ENCODE measurements around the gene JAKMIP2.

JAKMIP2 gene

GRCh38 chr5:147713550-147714295 is 68.8 kb downstream of the JAKMIP2 start:
- TF ChIP-seq POLR2A (IDR thresholded peaks at IDR 0.05; ENCODE audit: low read length) (no peak), GATA1 (IDR thresholded peaks at IDR 0.05; ENCODE audit: low read depth, low read length) (no peak)
- DNase-seq: no peak

DNA sequence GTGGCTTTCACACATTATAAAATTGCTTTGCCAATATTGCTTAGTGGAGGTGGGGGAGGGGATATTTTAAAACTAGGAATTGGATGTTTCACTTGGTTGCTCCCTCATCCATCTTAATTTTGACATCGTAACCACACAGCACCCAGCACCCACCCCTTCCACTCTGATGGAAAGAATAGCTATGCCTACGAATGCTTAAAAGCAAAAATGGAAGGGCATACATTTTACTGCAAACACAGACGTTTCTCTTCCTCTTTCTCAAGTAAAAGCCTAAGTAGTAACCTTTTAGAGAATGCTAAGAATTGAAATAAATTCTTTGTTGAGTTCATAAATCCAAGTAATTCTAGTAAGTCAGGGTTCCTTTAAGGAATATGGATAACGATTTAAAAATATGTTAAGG is 69.9 kb downstream of the JAKMIP2 start:
- DNase-seq: no peak

GRCh38 chr5:147712019-147712418 is 70.5 kb downstream of the JAKMIP2 start:
- no peak for DNase-seq
- no peak for TF ChIP-seq GATA1 (IDR thresholded peaks at IDR 0.05; ENCODE audit: low read depth, low read length)
- no peak for TF ChIP-seq POLR2A (IDR thresholded peaks at IDR 0.05; ENCODE audit: low read length)

More for the DNA sequence above, 69.9 kb downstream of the JAKMIP2 start:
- TF ChIP-seq POLR2A (IDR thresholded peaks at IDR 0.05; ENCODE audit: low read length): no peak
- TF ChIP-seq GATA1 (IDR thresholded peaks at IDR 0.05; ENCODE audit: low read depth, low read length): no peak

GRCh38 chr5:147711019-147711418 is 71.5 kb downstream of the JAKMIP2 start:
- TF ChIP-seq GATA1 (IDR thresholded peaks at IDR 0.05; ENCODE audit: low read depth, low read length): no peak
- TF ChIP-seq POLR2A (IDR thresholded peaks at IDR 0.05; ENCODE audit: low read length): no peak
- DNase-seq: no peak

- DNase-seq: no peak
- TF ChIP-seq GATA1 (IDR thresholded peaks at IDR 0.05; ENCODE audit: low read depth, low read length) (no peak), POLR2A (IDR thresholded peaks at IDR 0.05; ENCODE audit: low read length) (no peak)
Observed at GRCh38 chr5:147708708-147709107, 73.8 kb downstream of the JAKMIP2 start.

DNA sequence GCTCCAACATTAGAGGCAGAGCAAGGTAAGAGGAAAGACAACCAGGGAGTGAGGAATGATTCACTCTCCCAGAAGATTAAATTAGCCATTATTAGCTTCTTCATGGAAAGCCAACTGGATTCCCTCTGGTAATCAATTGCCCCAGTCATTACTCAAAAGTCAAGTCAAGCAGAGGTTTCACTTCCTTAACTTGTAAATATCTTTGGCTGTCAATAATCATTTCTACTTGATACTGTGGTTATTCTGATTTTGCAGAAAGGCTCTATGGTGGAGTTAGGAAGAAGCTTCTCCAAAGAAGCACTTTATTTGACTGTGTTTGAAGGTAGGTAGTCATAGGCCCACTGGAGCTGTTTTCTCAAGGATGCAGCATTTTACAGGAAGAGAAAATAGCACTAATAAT is 78.0 kb downstream of the JAKMIP2 start:
- TF ChIP-seq POLR2A (IDR thresholded peaks at IDR 0.05; ENCODE audit: low read length) (no peak), GATA1 (IDR thresholded peaks at IDR 0.05; ENCODE audit: low read depth, low read length) (no peak)

DNA sequence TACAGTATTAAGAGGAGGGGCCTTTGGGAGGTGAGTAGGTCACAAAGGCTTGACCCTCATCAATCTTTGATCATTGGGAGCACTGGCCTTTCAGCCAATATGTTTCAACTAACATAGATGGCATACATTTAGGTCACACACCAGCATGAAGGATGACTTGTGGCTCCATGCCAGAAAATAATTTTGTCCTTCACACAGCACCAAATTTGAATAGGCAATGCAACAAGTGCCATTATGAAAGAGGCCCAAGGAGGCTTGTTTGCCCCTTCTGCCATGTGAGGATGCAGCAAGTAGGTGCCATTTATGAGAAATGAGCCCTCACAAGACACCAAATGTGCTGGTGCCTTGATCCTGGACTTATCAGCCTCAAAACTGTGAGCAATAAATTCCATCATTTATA is 81.1 kb downstream of the JAKMIP2 start:
- TF ChIP-seq POLR2A (IDR thresholded peaks at IDR 0.05; ENCODE audit: low read length) (no peak), GATA1 (IDR thresholded peaks at IDR 0.05; ENCODE audit: low read depth, low read length) (no peak)
- no peak for DNase-seq

More for the DNA sequence above, 78.0 kb downstream of the JAKMIP2 start:
- no peak for DNase-seq

DNA sequence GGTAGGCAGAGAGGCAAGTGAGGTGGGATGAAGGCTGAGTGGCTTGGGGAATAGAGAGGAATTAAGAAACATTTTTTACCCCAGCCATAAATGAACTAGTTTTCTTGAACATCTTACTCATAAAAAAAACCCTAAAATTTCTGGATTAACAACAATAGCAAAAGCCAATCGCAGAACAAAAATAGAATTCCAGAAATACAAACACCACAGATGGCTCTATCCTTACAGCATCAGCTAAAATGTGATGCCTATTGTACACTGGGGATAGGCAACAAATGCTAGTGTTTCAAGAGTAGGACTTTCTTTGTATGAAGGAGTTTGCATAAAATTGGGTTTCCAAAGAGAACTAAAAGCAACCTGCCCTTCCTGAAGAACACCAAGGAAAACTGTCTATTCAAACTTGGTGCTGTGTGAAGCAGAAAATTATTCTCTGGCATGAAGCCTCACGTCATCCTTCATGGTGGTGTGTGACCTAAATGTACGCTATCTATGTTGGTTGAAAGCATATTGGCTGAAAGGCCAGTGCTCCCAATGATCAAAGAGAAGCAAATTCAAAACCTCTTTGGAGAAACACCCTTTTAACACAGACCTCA is 82.9 kb downstream of the JAKMIP2 start:
- TF ChIP-seq GATA1 (IDR thresholded peaks at IDR 0.05; ENCODE audit: low read depth, low read length) (no peak), POLR2A (IDR thresholded peaks at IDR 0.05; ENCODE audit: low read length) (no peak)
- no peak for DNase-seq

DNA sequence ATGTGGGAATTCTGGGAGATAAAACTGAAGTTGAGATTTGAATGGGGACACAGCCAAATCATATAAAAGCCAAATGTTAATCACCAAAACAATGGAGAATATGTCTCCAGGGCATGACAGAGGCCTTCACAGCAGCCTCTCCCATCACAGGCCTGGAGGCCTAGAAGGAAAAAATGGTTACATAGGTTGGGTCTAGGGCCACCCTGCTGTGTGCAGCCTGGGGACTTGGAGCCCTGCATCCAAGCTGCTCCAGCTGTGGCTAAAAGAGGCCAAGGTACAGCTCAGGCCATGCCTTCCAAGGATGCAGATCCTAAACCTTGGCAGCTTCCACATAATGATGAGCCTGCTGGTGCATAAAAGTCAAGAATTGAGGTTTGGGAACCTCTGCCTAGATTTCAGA is 85.1 kb downstream of the JAKMIP2 start:
- TF ChIP-seq GATA1 (IDR thresholded peaks at IDR 0.05; ENCODE audit: low read depth, low read length): no peak
- no peak for DNase-seq

DNA sequence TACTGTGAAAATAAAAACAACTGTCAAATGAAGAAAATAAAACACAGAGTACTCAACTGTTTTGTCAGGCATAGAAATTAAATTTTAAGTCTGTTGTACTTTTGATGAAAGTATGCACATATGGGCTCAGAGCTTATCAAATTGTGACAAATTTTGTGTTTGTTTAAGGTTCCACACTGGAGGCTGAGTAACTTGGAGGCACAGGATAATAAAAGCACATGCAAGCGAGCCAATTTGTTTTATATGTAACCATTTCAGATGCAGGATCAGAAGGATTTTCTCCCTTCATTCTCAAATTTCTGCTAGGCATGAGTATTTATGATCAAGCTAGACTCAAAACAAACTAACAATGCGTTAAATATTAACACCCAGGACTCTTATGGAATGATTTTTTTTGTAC is 87.8 kb downstream of the JAKMIP2 start:
- TF ChIP-seq POLR2A (IDR thresholded peaks at IDR 0.05; ENCODE audit: low read length) (no peak), GATA1 (IDR thresholded peaks at IDR 0.05; ENCODE audit: low read depth, low read length) (no peak)

DNA sequence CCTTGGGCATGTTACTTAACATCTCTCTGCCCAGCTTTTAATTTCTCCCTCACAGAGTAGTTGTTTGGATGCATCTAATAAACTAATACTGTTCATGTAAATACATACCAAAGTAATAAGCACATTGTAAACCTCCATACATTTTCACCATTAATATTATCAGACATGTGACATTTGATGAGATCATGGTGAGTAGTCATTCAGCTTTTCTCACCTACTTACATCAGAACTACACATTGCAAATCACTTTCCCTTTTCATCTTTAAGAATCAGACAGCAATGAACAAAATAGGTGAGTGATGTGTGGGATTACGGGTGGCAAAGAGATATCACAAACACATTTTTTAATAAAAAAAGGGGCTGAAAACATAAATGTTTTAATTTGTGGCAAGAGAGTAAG is 89.3 kb downstream of the JAKMIP2 start:
- no peak for DNase-seq
- no peak for TF ChIP-seq GATA1 (IDR thresholded peaks at IDR 0.05; ENCODE audit: low read depth, low read length)
- no peak for TF ChIP-seq POLR2A (IDR thresholded peaks at IDR 0.05; ENCODE audit: low read length)

More for the DNA sequence above, 87.8 kb downstream of the JAKMIP2 start:
- no peak for DNase-seq

- no peak for DNase-seq
- TF ChIP-seq POLR2A (IDR thresholded peaks at IDR 0.05; ENCODE audit: low read length) (no peak), GATA1 (IDR thresholded peaks at IDR 0.05; ENCODE audit: low read depth, low read length) (no peak)
Observed at GRCh38 chr5:147691130-147691529, 91.4 kb downstream of the JAKMIP2 start.

DNA sequence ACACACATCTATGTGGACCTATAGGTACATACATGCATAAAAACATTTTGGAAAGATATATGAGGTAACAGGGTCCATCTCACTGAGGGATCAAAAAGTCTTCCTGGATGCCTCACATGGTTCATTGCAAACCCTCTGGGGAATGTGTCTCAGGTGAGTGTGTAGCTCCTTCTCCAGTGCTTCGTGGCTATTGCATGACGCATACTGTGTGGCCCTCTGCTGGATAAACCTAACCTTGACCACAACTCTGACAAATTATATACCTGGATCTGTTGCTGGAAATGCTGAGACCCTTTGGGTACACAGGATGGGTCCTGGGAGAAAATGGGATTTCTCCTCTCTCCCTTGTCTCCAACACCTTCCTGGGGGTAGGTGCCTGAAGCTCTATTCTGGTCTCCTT is 91.9 kb downstream of the JAKMIP2 start:
- DNase-seq: peak; percentile 23 to 24
- TF ChIP-seq GATA1 (IDR thresholded peaks at IDR 0.05; ENCODE audit: low read depth, low read length) (no peak), POLR2A (IDR thresholded peaks at IDR 0.05; ENCODE audit: low read length) (no peak)

DNA sequence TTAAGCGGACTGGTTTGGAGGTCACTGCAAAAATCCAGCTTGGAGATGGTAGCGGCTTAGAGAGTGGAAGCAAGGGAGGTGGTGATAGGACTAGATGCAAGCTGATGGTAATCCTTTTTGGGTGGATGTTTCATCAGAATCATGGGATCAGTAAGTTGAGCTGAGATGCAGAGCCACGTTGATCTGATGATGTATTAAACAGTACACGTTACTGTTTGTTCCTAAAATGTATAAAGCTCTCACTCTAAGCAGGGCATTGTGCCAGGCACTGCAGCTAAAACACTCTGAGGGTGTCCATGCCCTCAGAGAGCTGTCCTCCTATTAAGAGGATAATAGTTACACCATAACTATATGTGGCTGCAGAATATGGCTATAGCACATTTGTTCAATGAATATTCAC is 93.1 kb downstream of the JAKMIP2 start:
- TF ChIP-seq GATA1 (IDR thresholded peaks at IDR 0.05; ENCODE audit: low read depth, low read length): no peak
- no peak for TF ChIP-seq POLR2A (IDR thresholded peaks at IDR 0.05; ENCODE audit: low read length)
- DNase-seq: no peak
